ENCODE data around the gene TMEM106C.

Gene TMEM106C, protein sequence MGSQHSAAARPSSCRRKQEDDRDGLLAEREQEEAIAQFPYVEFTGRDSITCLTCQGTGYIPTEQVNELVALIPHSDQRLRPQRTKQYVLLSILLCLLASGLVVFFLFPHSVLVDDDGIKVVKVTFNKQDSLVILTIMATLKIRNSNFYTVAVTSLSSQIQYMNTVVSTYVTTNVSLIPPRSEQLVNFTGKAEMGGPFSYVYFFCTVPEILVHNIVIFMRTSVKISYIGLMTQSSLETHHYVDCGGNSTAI

GRCh38 chr12:47963340-47964040, at the start of gene TMEM106C:
TSS of gene TMEM106C (plus strand) at chr12:47963596. CDS start at chr12:47964237, 641 bp downstream.
- DNase-seq (ENCODE audit: low read depth, low spot score) = peak; percentile 79

- DNase-seq (ENCODE audit: low read depth, low spot score) = no peak
These were observed 42.5 kb upstream of the TMEM106C start for GRCh38 chr12:47920913-47921312.

- DNase-seq (ENCODE audit: low read depth, low spot score) = no peak
These were observed 41.5 kb upstream of the TMEM106C start for GRCh38 chr12:47921907-47922306.

- DNase-seq (ENCODE audit: low read depth, low spot score) = no peak
These were observed 36.0 kb upstream of the TMEM106C start for GRCh38 chr12:47927346-47927745.

- DNase-seq (ENCODE audit: low read depth, low spot score) = no peak
These were observed 32.8 kb upstream of the TMEM106C start for GRCh38 chr12:47930634-47931033.

DNA sequence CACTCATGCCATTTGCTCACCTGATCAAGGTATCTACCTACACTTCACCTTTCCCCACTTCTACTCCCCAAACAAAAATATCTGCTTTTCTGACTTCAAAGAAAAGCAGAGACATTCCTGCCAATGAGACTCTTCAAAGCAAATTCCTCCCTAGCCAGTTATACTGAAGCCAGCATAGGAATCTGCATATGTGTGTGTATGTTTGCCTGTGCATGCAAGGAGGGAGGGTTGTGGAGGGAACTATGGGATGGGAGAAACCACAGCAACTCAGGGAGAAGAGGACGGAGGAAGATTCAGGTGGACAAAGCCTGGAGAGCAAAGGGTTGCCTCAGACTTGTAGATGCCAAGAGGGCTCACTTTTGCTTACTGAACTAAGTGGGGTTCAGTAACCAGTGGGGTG, 32.2 kb upstream of the TMEM106C start:
- DNase-seq (ENCODE audit: low read depth, low spot score) = no peak

DNA sequence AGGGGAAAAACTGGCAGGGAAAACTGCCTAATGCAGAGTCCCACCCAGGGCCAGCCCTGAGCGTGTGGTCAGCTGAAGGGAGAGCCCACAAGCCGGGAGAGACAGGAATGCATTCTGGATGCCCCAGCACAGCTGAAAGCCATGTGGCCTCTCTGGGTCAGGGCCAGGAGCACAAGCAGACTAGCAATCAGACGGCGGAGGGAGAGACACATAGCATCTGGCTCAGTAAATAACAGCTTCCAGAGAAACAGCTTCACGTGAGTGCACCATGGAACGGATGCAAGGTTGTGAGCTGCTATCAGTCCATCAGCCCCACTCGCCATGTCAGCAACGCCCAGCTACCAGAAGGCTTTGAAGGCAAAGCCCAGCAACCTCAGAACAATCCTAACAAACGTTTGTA, 28.2 kb upstream of the TMEM106C start:
- no peak for DNase-seq (ENCODE audit: low read depth, low spot score)

DNA sequence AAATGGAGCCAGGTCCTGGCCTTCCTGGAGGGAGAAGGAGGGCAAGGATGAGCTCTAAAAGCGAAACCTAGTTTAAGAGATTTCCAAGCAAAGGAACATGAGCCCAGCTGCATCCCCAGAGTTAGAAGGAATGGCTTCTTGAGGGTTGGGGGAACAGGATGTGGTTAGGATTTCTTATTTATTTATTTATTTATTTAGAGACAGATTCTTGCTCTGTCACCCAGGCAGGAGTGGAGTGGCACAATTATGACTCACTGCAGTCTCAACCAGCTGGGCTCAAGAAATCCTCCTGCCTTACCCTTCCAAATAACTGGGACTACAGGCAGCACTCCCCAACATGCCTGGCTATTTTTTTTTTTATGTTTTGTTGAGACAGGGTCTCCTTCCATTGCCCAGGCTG, 25.3 kb upstream of the TMEM106C start:
- no peak for DNase-seq (ENCODE audit: low read depth, low spot score)

GRCh38 chr12:47938594-47938993, 24.8 kb upstream of the TMEM106C start:
- DNase-seq (ENCODE audit: low read depth, low spot score) = no peak

GRCh38 chr12:47939009-47939601, 24.3 kb upstream of the TMEM106C start:
- DNase-seq (ENCODE audit: low read depth, low spot score) = no peak

DNA sequence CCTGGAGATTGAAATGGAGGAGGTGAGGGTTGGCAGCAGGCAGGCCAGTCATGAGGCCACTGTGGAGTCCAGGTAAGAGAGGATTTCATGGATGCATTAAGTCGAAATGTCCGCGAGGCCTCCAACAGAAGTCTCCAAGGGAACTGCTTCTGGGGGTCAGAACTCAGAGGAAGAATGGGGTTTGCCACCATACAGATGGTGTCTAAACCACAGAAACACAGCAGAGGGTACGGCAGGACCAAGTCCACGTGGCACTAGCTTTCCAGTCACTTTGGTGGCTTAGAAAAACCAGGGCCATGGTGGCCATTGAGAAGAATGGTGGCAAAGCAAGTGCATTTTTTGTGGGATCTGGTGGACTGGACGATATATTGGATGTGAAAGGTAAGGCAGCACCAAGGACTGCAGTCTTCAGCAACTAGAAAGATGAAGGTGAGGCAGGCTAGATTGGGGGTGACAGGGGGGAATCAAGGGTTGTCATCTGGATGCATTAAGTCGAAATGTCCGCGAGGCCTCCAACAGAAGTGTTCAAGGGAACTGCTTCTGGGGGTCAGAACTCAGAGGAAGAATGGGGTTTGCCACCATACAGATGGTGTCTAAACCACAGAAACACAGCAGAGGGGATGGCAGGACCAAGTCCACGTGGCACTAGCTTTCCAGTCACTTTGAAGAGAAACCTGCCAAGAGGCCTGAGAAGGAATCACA, 22.5 kb upstream of the TMEM106C start:
- DNase-seq (ENCODE audit: low read depth, low spot score) = no peak

DNA sequence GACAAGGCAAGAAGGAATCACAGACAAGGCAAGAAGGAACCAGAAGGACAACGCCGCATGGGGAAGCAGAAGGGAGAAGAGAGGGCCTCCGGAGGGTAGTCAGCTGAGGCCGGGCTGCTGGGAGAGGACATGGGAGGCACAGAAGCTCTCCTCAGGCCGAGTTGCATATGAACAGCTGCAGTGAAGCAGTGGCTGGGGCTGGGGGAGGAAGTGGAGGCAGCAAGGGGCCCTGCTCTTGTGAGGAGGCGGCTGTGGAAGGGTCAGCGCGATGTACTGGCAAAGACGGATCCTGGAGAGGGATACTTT, 22.0 kb upstream of the TMEM106C start:
- no peak for DNase-seq (ENCODE audit: low read depth, low spot score)

DNA sequence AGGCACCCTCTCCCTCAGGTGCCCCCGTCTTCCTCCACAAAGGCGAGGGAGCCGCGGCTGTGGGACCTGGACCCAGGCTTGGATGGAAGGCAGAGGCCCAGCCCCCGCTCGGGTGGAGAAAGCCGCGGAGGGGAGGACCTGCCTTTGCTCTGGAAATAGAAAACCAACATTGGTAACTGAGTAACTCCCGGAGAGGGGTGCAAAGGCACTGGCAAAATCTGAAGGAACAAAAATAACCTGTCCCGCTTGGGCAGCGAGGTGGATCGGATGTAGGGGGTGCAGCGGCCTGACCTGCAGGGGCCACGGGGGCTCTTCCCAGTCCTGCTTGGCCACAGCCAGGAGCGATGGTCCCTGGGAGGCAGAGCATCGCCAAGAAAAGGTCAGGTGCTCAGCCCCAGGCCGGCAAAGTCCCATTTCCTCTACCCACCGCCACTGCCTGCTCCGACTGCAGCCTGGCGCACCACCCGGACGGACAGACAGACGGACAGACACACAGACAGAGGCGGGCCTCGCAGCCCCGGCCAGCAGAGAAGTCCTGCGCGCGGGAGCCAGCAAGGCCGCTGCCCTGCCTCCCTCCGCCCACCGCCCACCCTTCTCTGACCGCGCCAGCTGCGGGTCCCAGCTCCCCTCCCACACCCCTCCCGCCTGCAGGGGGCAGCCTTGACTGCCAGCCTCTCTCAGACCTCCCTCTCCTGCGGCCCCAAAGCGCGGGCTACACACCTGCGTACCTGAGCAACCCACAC, 21.4 kb upstream of the TMEM106C start:
- DNase-seq (ENCODE audit: low read depth, low spot score) = peak; percentile 34

DNA sequence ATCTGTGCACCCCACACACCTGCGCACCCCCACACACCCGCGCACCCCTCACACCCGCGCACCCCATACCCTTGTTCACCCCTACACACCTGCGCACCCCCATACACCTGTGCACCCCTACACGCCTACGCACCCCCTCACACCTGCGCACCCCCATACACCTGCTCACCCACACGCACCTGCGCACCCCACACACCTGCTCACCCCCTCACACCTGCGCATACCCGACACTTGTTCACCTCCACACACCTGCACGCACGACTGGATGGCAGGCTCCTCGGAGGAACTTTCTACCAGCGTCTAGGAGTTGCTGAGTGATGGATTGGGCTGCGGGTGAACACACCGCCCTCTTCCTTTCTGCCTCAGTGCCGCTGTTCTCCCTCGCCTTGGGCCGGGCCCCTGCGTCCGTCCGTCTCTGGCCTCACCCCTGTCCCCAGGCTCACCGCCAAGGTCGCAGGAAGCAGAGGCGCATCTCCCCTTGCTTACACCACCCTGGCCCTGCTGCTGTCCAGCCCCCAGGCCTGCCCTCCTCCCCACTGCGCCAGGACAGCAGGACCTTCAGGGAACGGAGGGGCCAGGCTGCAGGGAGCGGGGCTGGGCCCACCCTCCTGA, 20.7 kb upstream of the TMEM106C start:
- DNase-seq (ENCODE audit: low read depth, low spot score) = no peak

GRCh38 chr12:47943623-47944340, 19.6 kb upstream of the TMEM106C start:
- DNase-seq (ENCODE audit: low read depth, low spot score) = no peak

- DNase-seq (ENCODE audit: low read depth, low spot score) = no peak
These were observed 18.6 kb upstream of the TMEM106C start for GRCh38 chr12:47944685-47945340.

DNA sequence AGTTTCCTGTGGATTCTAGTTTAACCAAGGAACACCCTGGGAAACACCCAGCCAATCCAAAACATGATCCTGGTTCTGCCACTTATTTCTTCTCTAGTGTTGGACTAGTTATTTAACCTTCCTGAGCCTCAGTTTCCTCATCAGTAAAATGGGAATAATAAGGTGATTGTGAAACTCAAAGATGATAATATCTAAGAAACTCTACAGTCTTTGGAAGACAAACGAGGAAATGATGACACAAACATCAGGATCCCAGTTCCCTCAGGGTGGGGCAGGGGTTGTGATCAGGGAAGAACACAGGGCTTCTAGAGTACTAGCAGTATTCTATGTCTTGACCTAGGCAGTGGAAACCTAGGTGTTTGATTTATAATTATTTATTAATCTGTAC, 18.1 kb upstream of the TMEM106C start:
- DNase-seq (ENCODE audit: low read depth, low spot score) = no peak

- DNase-seq (ENCODE audit: low read depth, low spot score) = no peak
These were observed 16.7 kb upstream of the TMEM106C start for GRCh38 chr12:47946413-47947323.

DNA sequence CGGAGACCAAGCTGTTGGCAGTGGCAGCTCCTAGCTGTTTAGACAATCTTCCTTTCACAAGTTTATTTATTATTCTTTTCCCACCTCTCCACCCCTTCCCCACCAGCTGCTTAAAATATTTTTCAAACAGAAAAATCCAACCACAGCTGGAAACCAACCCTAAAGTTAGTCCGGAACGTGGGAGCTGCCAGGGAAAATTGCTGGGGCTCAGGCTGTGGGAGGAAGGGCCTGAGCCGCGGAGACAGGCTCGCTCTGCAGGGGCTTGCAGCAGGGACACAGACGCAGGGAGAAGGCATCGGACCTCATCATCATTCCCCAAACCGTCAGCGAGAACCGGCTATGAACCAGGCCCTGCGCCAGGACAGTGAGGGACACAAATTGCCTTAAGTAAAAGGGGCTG, 16.1 kb upstream of the TMEM106C start:
- DNase-seq (ENCODE audit: low read depth, low spot score) = no peak

Measured in activated naive CD8-positive, alpha-beta T cell treated with anti-CD3 and anti-CD28 coated beads, Interleukin-2, amount 50 U/mL, for 16 hours (primary cell).